T-helper 1 cell (primary cell): ENCODE results near the gene SMIM41.

ENCODE experiments used
- DNase-seq, 5 donors: peaks; one replicate each; pipeline ENCODE4 v3.0.0-alpha.2; 2012 to 2020

The SMIM41 gene

DNA sequence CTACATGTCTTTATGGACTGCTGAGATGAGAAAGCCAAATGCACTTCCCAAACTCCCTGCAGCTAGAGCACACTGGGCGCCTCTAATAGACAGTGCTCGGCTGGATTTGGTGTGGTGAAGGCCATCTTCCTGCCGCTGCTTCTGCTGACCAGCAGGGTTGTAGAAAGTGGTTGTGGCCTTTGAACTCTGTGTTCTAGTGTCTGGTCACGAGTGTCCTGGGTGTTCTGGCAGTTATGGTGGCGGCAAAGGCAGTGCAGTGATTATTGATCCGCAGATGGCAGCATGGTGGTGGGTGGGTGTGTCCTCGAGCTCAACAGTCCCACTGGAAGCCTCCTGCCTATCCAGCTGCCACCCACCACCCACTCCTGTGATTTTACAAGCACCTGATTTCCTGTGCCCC is 43.4 kb downstream of the SMIM41 start:
- DNase-seq, result no peak

GRCh38 chr12:52123487-52124186 is 44.1 kb downstream of the SMIM41 start:
- DNase-seq, result no peak

- DNase-seq, result no peak
Observed at GRCh38 chr12:52125476-52125900, 46.0 kb downstream of the SMIM41 start.

- no peak for DNase-seq
Observed at GRCh38 chr12:52126050-52126604, 46.6 kb downstream of the SMIM41 start.

GRCh38 chr12:52126605-52127578 is 47.4 kb downstream of the SMIM41 start:
- no peak for DNase-seq

DNA sequence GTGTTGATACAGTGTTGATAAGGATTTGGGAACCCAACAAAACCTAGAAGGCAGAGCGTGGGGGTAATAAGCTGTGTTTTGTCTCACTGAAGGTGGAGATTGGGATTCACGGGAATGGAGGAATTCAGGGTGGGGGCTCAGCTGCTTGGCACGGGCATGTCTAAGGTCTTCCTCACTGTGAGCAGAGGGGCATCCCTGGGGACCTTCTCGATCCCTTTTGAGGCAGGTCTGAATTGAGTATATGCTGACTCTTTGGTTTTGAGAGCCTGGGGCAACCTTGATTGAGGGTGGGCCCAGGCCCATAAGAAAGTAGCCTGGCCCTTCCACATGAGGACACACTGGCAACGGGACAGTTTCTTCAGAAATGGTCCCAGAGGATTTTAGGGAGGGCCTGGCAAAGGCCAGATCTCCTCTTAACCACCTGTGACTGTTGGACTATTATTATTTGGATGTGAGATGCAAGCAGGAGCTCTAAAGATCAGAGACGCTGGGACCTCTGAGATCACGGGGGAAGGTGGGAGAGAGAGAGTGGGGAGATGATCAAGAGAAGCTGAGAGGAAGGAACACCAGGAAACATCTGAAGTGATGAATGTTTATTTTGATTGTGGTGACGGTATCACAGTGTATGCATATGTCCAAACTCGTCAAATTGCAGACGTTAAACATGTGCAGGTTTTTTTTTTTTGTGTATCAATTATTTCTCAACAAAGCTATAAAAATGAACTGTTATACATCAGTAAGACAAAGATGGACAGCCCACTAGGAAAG is 48.4 kb downstream of the SMIM41 start:
- no peak for DNase-seq

GRCh38 chr12:52130711-52131110 is 51.2 kb downstream of the SMIM41 start:
- no peak for DNase-seq

DNA sequence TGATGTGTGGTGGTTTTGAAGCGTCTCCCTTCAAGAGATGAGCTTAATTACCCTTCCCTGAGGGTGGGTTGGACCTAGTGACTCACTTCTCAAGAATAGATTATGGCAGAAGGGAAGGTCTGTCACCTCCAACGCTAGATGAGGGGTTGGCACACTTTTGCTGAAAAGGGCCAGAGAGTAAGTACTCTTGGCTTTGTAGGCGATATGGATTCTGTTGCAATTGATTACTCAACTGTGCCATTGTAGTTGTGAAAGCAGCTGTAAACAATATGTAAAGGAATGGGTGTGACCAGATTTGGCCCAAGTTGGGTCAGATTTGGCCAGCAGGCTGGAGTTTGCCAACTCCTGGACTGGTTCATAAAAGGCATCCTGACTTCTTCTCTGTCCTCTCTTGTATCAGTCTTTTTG is 53.3 kb downstream of the SMIM41 start:
- no peak for DNase-seq

- no peak for DNase-seq
Observed at GRCh38 chr12:52137746-52138145, 58.2 kb downstream of the SMIM41 start.

GRCh38 chr12:52139147-52139546 is 59.6 kb downstream of the SMIM41 start:
- DNase-seq, result no peak

GRCh38 chr12:52139579-52140062 is 60.1 kb downstream of the SMIM41 start:
- peak in 1 of 5 donors; percentile 15 for DNase-seq

DNA sequence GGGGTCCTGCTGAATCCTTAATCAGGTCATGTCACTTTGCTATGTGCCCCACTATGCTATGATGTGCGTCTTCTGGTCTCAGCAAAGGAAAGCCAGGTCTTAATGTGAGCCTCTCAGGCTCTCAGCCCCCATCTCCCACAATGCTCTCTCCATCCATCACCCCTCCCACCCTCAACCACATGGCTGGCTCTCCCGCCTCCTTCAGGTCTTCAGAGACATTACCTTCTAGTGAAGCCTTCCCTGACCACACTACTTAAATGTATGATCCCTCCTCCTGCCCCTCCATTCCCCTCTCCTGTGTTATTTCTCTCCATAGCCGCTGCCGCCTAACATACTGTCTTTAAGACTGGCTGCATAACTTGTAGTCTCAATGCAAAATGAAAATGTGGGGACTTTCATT is 61.8 kb downstream of the SMIM41 start:
- DNase-seq, result no peak

DNA sequence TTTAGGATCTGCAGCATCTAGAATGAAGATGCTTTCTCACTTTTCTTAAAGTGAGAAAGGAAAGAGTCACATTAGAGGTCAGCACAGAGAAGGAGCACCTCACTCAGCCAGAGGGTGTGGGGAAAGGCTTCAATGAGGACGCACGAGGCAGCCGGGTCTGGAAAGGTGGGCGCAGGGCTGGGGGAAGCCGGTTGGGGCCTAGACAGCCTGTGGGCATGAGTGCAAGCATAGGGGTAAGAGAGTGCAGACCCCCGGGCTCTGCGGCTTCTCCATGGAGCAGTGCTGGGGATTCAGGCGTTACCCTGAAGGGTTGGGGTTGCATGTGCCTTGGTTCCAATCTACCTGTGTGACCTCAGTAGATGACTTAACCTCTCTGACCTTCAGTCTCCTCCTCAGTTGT is 62.4 kb downstream of the SMIM41 start:
- no peak for DNase-seq

DNA sequence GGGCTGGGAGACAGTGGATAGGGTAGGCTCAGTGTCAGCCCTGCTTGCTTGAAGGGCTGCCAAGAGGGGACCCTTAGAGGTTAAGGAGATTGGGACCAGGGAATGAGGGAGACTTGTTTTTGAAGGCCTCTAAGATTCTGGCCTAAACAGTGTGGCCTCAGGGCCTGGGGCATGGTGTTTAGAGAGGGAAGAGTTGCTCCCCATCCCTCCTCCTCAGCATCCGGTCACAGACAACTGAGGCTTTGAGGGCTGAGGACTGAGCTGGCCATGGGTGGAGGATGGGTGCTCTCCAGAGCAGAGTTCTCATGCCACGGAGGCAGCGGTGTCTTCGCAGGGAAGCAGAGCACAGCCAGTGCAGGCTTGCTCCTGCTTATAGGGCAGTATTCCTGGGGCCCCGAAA is 62.9 kb downstream of the SMIM41 start:
- no peak for DNase-seq

DNA sequence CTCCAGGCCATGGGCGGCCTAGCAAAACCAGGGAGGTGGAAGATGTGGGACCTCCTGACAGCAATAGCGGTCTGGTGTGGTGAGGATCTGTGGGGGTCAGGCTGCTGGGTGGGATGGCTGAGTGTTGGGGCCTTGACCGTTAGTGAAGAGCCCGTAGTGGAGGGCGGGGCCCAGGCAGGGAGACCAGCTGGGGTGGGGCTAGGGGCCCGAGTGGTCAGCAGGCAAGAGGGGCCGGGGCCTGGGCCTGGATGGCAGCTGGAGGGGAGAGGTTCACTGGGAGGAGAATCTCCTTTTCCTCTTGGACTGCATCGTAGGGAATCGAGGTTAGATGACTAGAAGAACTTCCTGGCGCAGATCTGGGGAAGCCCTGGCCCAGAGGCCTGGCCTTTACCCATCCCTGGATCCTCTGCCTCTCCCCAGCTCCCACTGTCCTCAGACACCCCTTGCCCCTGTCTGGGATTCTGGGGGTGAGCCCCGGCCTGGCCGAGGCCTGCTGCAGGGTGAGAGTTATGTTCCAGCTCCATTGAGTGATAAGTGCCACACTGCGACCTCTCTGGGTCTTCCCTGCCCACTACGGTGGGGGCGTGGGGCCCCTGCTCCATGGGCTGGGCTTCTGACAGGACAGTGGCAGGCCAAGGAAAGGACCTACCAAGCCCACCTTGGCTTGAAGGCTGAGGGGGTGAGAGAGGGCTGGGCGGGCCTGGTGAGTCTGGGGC is 65.2 kb downstream of the SMIM41 start:
- DNase-seq, result no peak

- DNase-seq, result no peak
Observed at GRCh38 chr12:52145228-52146088, 66.0 kb downstream of the SMIM41 start.

DNA sequence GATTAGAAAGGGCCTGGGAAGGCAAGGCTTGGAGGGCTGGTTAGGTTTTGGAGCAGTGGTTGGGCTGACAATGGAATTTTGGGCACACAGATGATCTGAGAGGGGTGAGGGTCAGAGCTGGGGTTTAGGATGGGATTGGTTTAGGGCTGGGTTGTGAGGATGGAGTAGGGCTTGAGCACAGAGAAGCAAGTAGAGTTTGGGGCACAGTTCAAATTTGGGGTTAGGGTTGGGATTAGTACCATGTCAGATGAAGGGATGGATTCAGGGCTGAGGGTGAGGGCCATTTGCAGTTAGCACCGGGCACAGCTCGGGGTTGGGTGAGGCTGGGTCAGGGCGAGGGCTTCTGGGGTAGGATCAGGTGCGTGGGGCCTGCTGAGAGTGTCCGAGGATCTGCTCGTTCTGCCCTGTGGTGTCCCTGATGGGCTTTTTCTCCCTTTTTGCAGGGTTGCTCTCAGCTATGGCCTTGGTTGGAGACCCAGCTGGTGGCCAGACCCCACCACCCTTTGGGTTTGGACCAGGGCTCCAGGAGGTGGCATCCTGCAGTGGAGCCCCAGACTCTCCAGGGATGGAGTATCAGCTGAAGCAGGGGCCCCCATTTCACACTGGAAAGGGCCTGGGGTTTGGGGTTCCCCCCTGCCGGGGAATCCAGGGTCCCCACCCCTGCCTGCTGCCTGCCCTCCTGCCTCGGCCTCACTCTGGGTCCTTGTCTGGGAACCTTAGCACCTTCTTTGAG is 66.8 kb downstream of the SMIM41 start:
- no peak for DNase-seq

DNA sequence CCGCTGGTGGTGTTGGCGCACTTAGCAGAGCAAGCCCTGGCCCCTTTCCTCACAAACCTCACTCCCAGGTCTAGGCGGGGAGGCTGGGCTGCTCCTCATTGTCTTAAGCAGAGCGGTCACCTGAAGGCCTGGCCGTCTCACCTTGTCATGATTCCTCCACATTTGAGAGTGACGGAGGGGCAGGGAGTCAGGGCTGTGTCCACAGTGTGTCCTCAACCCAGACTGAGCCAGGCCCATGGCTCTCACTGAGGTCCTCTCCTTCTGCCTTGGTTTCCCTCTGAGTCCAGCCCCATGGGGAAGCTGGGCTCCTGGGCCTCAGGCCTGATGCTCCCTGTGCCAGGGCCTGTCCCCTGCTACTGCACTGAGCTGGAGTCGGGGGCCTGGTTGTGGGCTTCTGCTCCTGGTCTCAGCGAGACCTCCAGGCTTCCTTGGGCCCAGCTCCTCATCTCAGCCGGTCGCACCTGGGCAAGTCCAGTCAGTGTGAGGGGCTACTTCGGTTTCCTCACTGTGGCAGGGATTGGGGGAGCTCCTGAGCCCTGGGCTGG is 67.4 kb downstream of the SMIM41 start:
- no peak for DNase-seq

DNA sequence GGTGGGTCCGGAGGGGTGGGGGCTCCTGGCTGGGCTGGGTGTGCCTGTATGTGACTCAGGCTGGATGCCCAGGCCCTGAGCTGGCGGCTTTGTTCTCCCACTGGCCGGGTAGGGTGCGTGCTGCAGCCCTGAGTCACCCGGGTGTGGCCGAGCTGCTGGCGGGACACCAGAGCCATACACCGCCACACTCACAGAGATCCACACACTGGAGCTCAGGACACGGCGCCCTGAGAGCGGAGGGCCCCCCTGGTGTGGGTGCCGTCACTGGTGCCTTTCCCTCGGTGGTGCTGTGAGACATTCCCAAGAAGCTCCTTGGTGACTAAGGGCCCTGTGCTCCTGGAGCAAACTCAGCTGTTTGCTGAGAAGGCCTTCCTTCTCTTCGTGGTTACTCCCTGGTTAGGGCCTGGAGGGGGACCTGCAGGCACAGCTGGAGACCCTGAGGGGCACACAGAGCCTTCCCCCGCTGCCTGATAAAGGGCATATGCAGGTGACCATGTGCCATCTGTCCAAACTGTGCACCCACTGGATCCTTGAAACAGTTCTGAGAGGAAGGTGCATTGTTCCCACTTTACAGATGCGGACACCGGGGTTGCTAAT is 68.0 kb downstream of the SMIM41 start:
- no peak for DNase-seq
